IMR-90 (cell line): ENCODE data around the gene EPN1. TPM values are rescaled to one million over a fixed set of nuclear protein-coding genes. Genes with fewer than 3 reads are reported as not detected.

Experiments
- ATAC-seq: fragments of 200-7000 bp; cut with Tn5 transposase; 2 replicates; pipeline ENCODE4 v1.9.1; 2020; ENCODE audit warnings: low read depth, mild to moderate bottlenecking, moderate library complexity
- BruUV-seq: library from RNA; stranded (reverse); fragments of 400-500 nt; replicated peaks from 2 replicates; lab custom pipeline; 2021; lab: Mats Ljungman, UMichigan
- CTCF ChIA-PET: fragments of 300-600 bp; formaldehyde crosslinking; extraction: SDS; loops from one replicate; lab custom pipeline; 2021; ENCODE audit warnings: antibody characterized with exemption; lab: Yijun Ruan, JAX
- POLR2A ChIA-PET: fragments of 300-600 bp; sonication (Branson Sonifier 250); formaldehyde crosslinking; loops from one replicate; lab custom pipeline; 2022; ENCODE audit warnings: antibody characterized with exemption; ENCODE audit not compliant: unreplicated experiment; lab: Charles Lee
- DNase-seq: peaks from one replicate; pipeline ENCODE4 v3.0.0; 2013
- H2AFZ ChIP-seq: replicated peaks from 2 replicates; pipeline ENCODE3; 2013; ENCODE audit warnings: low read length, mild to moderate bottlenecking; ENCODE audit not compliant: poor library complexity
- H2AK5ac ChIP-seq: 2 replicates; pipeline ENCODE4 v1.6.1; 2013; ENCODE audit warnings: low read depth, low read length, inconsistent platforms
- H2AK9ac ChIP-seq: replicated peaks from 2 replicates; pipeline ENCODE3; 2013; ENCODE audit warnings: mild to moderate bottlenecking, low read depth, low read length, moderate library complexity; ENCODE audit not compliant: poor library complexity
- H2BK120ac ChIP-seq: 2 replicates; pipeline ENCODE4 v1.6.1; 2013; ENCODE audit warnings: low read depth, low read length, inconsistent platforms
- H2BK15ac ChIP-seq: 3 replicates; pipeline ENCODE4 v1.6.1; 2013; ENCODE audit warnings: low read depth, low read length, inconsistent platforms
- H2BK20ac ChIP-seq: 2 replicates; pipeline ENCODE4 v1.6.1; 2013; ENCODE audit warnings: low read depth, mild to moderate bottlenecking, inconsistent platforms, low read length, moderate library complexity
- H2BK5ac ChIP-seq: 2 replicates; pipeline ENCODE4 v1.6.1; 2013; ENCODE audit warnings: mild to moderate bottlenecking, low read depth, low read length, inconsistent platforms; ENCODE audit not compliant: poor library complexity, severe bottlenecking
- H3K14ac ChIP-seq: replicated peaks from 2 replicates; pipeline ENCODE4 v1.6.1; 2013; ENCODE audit warnings: low read depth, low read length, inconsistent platforms
- H3K18ac ChIP-seq: 2 replicates; pipeline ENCODE4 v1.6.1; 2013; ENCODE audit warnings: low read depth, low read length, control low read depth
- H3K23ac ChIP-seq: 2 replicates; pipeline ENCODE4 v1.6.1; 2013; ENCODE audit warnings: low read depth, low read length, inconsistent platforms
- H3K27ac ChIP-seq: 2 replicates; pipeline ENCODE4 v1.5.1; 2013; ENCODE audit warnings: mild to moderate bottlenecking, control low read depth, low read length; ENCODE audit not compliant: insufficient read depth
- H3K27me3 ChIP-seq: 2 replicates; pipeline ENCODE4 v1.6.1; 2013; ENCODE audit warnings: low read length; ENCODE audit not compliant: control insufficient read depth, insufficient read depth
- H3K36me3 ChIP-seq: 2 replicates; pipeline ENCODE4 v1.6.1; 2013; ENCODE audit warnings: low read length, mixed read lengths; ENCODE audit not compliant: control insufficient read depth, insufficient read depth
- H3K4ac ChIP-seq: 2 replicates; pipeline ENCODE4 v1.6.1; 2013; ENCODE audit warnings: low read depth, low read length, inconsistent platforms
- H3K4me1 ChIP-seq: 2 replicates; pipeline ENCODE4 v1.6.1; 2013; ENCODE audit warnings: low read length, mixed read lengths; ENCODE audit not compliant: control insufficient read depth, insufficient read depth
- H3K4me2 ChIP-seq: 2 replicates; pipeline ENCODE4 v1.6.1; 2013; ENCODE audit warnings: low read depth, mild to moderate bottlenecking, control low read depth, low read length, moderate library complexity
- H3K4me3 ChIP-seq: 2 replicates; pipeline ENCODE4 v1.5.1; 2013; ENCODE audit warnings: low read depth, mild to moderate bottlenecking, control low read depth, low read length, moderate library complexity; ENCODE audit not compliant: insufficient read depth
- H3K56ac ChIP-seq: 2 replicates; pipeline ENCODE4 v1.6.1; 2013; ENCODE audit warnings: low read length, inconsistent platforms; ENCODE audit not compliant: insufficient read depth; ENCODE audit errors: extremely low read depth
- H3K79me1 ChIP-seq, 2 experiments: 2 replicates each; pipeline ENCODE4 v1.6.1; 2013; ENCODE audit warnings: low read length in 2 of 2, inconsistent platforms in 1 of 2, low read depth in 1 of 2
- H3K9ac ChIP-seq: 2 replicates; pipeline ENCODE4 v1.6.1; 2013; ENCODE audit warnings: low read depth, low read length, control low read depth
- H3K9me1 ChIP-seq: 2 replicates; pipeline ENCODE4 v1.6.1; 2013; ENCODE audit warnings: low read length, inconsistent platforms; ENCODE audit not compliant: insufficient read depth
- H3K9me3 ChIP-seq: 2 replicates; pipeline ENCODE4 v1.6.1; 2013; ENCODE audit warnings: low read length; ENCODE audit not compliant: control insufficient read depth, insufficient read depth
- H4K20me1 ChIP-seq: 2 replicates; pipeline ENCODE4 v1.6.1; 2013; ENCODE audit warnings: low read length, inconsistent platforms; ENCODE audit not compliant: insufficient read depth
- H4K5ac ChIP-seq: 2 replicates; pipeline ENCODE4 v1.6.1; 2013; ENCODE audit warnings: mild to moderate bottlenecking, low read depth, low read length, control low read depth
- H4K8ac ChIP-seq, 2 experiments: 2 replicates each; pipeline ENCODE4 v1.6.1; 2013; ENCODE audit warnings: low read depth in 2 of 2, low read length in 2 of 2, control low read depth in 1 of 2, inconsistent platforms in 1 of 2
- H4K91ac ChIP-seq: 2 replicates; pipeline ENCODE4 v1.6.1; 2013; ENCODE audit warnings: low read depth, low read length, inconsistent platforms; ENCODE audit not compliant: insufficient read depth
- BHLHE40 ChIP-seq: fragments of 150-350 bp; IDR thresholded peaks from 2 replicates; pipeline ENCODE4 v1.6.1; 2016; ENCODE audit warnings: mild to moderate bottlenecking, low read depth, low read length
- CEBPB ChIP-seq: IDR thresholded peaks from 2 replicates; pipeline ENCODE4 v1.6.1; 2012; ENCODE audit warnings: low read depth, low read length, improper control_type of control experiment
- CHD1 ChIP-seq: IDR thresholded peaks from 2 replicates; pipeline ENCODE4 v1.6.1; 2012; ENCODE audit warnings: low read depth, low read length, improper control_type of control experiment
- FOS ChIP-seq: fragments of 150-350 bp; IDR thresholded peaks from 2 replicates; pipeline ENCODE4 v1.6.1; 2016; ENCODE audit warnings: low read depth, low read length
- MAFK ChIP-seq: IDR thresholded peaks from 2 replicates; pipeline ENCODE4 v1.6.1; 2012; ENCODE audit warnings: low read depth, low read length, improper control_type of control experiment
- MAZ ChIP-seq: IDR thresholded peaks from 2 replicates; pipeline ENCODE4 v1.6.1; 2012; ENCODE audit warnings: low read depth, mild to moderate bottlenecking, low read length, improper control_type of control experiment, moderate library complexity, borderline replicate concordance
- MXI1 ChIP-seq: IDR thresholded peaks from 2 replicates; pipeline ENCODE4 v1.6.1; 2012; ENCODE audit warnings: low read depth, mild to moderate bottlenecking, low read length, moderate library complexity, borderline replicate concordance
- NFE2L2 ChIP-seq: fragments of 150-350 bp; IDR thresholded peaks from 2 replicates; pipeline ENCODE4 v1.6.1; 2016; ENCODE audit warnings: low read depth, mild to moderate bottlenecking, low read length
- POLR2A ChIP-seq: IDR thresholded peaks from 2 replicates; pipeline ENCODE4 v1.6.1; 2012; ENCODE audit warnings: mild to moderate bottlenecking, low read depth, low read length
- RAD21 ChIP-seq: IDR thresholded peaks from 2 replicates; pipeline ENCODE4 v1.6.1; 2012; ENCODE audit warnings: low read length, improper control_type of control experiment
- RFX5 ChIP-seq: IDR thresholded peaks from 2 replicates; pipeline ENCODE4 v1.8.0; 2012; ENCODE audit warnings: low read depth, mild to moderate bottlenecking, low read length, moderate library complexity
- WGBS, 2 experiments: methylation state at CpG; one replicate each; pipeline versions ENCODE4 v1.1.5 to v1.1.7; 2013; ENCODE audit warnings: missing lambda C conversion rate in 2 of 2; ENCODE audit not compliant: insufficient read length in 1 of 2; ENCODE audit errors: extremely low coverage in 2 of 2; 5-methylcytosine and 5-hydroxymethylcytosine counted together
- dilution Hi-C: fragments of 300-500 bp; cut with HindIII; formaldehyde crosslinking; loops from one replicate; pipeline ENCODE4 v1.14.3; 2018; ENCODE audit warnings: low sequenced_read_pairs; ENCODE audit not compliant: unreplicated experiment
- in situ Hi-C: fragments of 300-500 bp; cut with MboI; formaldehyde crosslinking; loops from 3 replicates; pipeline ENCODE4 v1.14.3; 2019; ENCODE audit warnings: low sequenced_read_pairs, inconsistent platforms, mixed read lengths
- intact Hi-C: fragments of 100-400 bp; cut with micrococcal nuclease; formaldehyde crosslinking; loops from 2 replicates; pipeline ENCODE4 v1.10.0; 2022
- polyA plus RNA-seq, 3 experiments: library from polyadenylated mRNA; depleted of rRNA; stranded (reverse); fragments of >200 nt; gene quantifications; 2 replicates each; pipeline ENCODE4 v1.2.3, GENCODE V29; 2012; ENCODE audit warnings: low replicate concordance in 1 of 3
- total RNA-seq: library from RNA; depleted of rRNA; stranded (reverse); fragments of >200 nt; gene quantifications from 2 replicates; pipeline ENCODE4 v1.2.3, GENCODE V29; 2012
- TF ChIP-seq, protein P1 (sequence below): conservative IDR thresholded peaks from 2 replicates; pipeline ENCODE4 v1.5.1; 2012; ENCODE audit warnings: mild to moderate bottlenecking, low read depth, low read length, improper control_type of control experiment
- TF ChIP-seq, protein P2 (sequence below): fragments of 150-350 bp; IDR thresholded peaks from 2 replicates; pipeline ENCODE4 v1.6.1; 2017; ENCODE audit warnings: mild to moderate bottlenecking, antibody characterized with exemption, low read length, low read depth

EPN1 gene
- total and polyA plus RNA-seq, 2 of the 4 experiments (the other 2 are of a cell fraction): 19.0 to 122 TPM

GRCh38 chr19:55645512-55645881 lies 29.5 kb upstream of the EPN1 start:
- in situ Hi-C loops (loop anchor here (25.0 kb wide), 2 partner anchors 358 to 533 kb away; partner anchors contain the start of genes BRSK1, HSPBP1 and PPP1R12C), intact Hi-C loops (no loop called here), dilution Hi-C loops (no loop called here)
- BruUV-seq: no TSS peak
- no peak overlapping the region for H2BK120ac ChIP-seq
- no peak overlapping the region for H4K5ac ChIP-seq
- H3K4me3 ChIP-seq: no peak overlapping the region
- H2BK5ac ChIP-seq: no peak overlapping the region
- peaks cover 27 to 68% of the 10 kb centered on the region in 2 experiments for H3K79me1 ChIP-seq
- peaks cover 14% of the 10 kb centered on the region for H3K36me3 ChIP-seq
- TF ChIP-seq, protein P1, sequence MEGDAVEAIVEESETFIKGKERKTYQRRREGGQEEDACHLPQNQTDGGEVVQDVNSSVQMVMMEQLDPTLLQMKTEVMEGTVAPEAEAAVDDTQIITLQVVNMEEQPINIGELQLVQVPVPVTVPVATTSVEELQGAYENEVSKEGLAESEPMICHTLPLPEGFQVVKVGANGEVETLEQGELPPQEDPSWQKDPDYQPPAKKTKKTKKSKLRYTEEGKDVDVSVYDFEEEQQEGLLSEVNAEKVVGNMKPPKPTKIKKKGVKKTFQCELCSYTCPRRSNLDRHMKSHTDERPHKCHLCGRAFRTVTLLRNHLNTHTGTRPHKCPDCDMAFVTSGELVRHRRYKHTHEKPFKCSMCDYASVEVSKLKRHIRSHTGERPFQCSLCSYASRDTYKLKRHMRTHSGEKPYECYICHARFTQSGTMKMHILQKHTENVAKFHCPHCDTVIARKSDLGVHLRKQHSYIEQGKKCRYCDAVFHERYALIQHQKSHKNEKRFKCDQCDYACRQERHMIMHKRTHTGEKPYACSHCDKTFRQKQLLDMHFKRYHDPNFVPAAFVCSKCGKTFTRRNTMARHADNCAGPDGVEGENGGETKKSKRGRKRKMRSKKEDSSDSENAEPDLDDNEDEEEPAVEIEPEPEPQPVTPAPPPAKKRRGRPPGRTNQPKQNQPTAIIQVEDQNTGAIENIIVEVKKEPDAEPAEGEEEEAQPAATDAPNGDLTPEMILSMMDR: no peak
- TF ChIP-seq CEBPB (no peak), RAD21 (no peak), POLR2A (no peak), BHLHE40 (no peak), RFX5 (no peak), MAFK (no peak), FOS (no peak), MAZ (no peak), CHD1 (no peak), MXI1 (no peak), NFE2L2 (no peak)
- TF ChIP-seq, protein P2, sequence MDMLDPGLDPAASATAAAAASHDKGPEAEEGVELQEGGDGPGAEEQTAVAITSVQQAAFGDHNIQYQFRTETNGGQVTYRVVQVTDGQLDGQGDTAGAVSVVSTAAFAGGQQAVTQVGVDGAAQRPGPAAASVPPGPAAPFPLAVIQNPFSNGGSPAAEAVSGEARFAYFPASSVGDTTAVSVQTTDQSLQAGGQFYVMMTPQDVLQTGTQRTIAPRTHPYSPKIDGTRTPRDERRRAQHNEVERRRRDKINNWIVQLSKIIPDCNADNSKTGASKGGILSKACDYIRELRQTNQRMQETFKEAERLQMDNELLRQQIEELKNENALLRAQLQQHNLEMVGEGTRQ: no peak
- DNase-seq (no peak), ATAC-seq (no peak)
- H3K27ac ChIP-seq: no peak overlapping the region
- H3K9me3 ChIP-seq: no peaks in the 10 kb centered on the region
- H2BK20ac ChIP-seq: no peak overlapping the region
- peak overlapping the region; percentile 61 for H2AK9ac ChIP-seq
- no peaks in the 10 kb centered on the region for H3K9me1 ChIP-seq
- H3K56ac ChIP-seq: no peak overlapping the region
- no peak overlapping the region for H3K4ac ChIP-seq
- no peak overlapping the region for H3K9ac ChIP-seq
- H4K20me1 ChIP-seq: no peaks in the 10 kb centered on the region
- H2BK15ac ChIP-seq: no peak overlapping the region
- no peak overlapping the region for H2AFZ ChIP-seq
- no peak overlapping the region for H3K18ac ChIP-seq
- H3K4me1 ChIP-seq: peaks cover 14% of the 10 kb centered on the region
- H3K14ac ChIP-seq: no peak overlapping the region
- WGBS, 2 experiments: no CpG with 5 or more reads among the region's 5 CpGs
- no peak overlapping the region for H4K91ac ChIP-seq
- H2AK5ac ChIP-seq: no peak overlapping the region
- no peak overlapping the region for H3K4me2 ChIP-seq
- H3K23ac ChIP-seq: no peak overlapping the region
- H4K8ac ChIP-seq: no peak overlapping the region
- POLR2A ChIA-PET: interaction anchor here (0.6 kb wide), 1 partner anchor 32 kb away, joined by 3 read pairs; no protein-coding TSS in a partner anchor
- no peaks in the 10 kb centered on the region for H3K27me3 ChIP-seq
- CTCF ChIA-PET: no interaction called here
